OCI-LY7 (cell line): ENCODE measurements around the gene DENND6B. TPM values are rescaled to one million over a fixed set of nuclear protein-coding genes. Genes with fewer than 3 reads are reported as not detected.
A peak's percentile ranks its signal among the peaks of the same experiment; 100 is the strongest.

Source experiments
- BruUV-seq: library from RNA; stranded (reverse); fragments of 400-500 nt; replicated peaks from 2 replicates; lab custom pipeline; 2021; lab: Mats Ljungman, UMichigan
- CTCF ChIA-PET: fragments of 300-600 bp; sonication (Branson Sonifier 250); formaldehyde crosslinking; loops from one replicate; lab custom pipeline; 2022; ENCODE audit warnings: antibody characterized with exemption; ENCODE audit not compliant: unreplicated experiment; lab: Charles Lee
- POLR2A ChIA-PET: fragments of 300-600 bp; sonication (Branson Sonifier 250); formaldehyde crosslinking; loops from one replicate; lab custom pipeline; 2022; ENCODE audit warnings: antibody characterized with exemption; lab: Charles Lee
- DNase-seq: peaks from one replicate; pipeline ENCODE4 v3.0.0-alpha.2; 2015; ENCODE audit warnings: low spot score
- H2AFZ ChIP-seq: fragments of 200-600 bp; sonication (generic), shearing (Covaris generic); 2 replicates; pipeline ENCODE4 v1.6.1; 2014; ENCODE audit warnings: mild to moderate bottlenecking, antibody characterized with exemption, low read length, moderate library complexity
- H3K27ac ChIP-seq: fragments of 200-600 bp; sonication (generic); 2 replicates; pipeline ENCODE4 v1.5.1; 2014; ENCODE audit warnings: mixed run types, low read depth, mild to moderate bottlenecking, moderate library complexity, low read length, inconsistent platforms; ENCODE audit not compliant: poor library complexity, severe bottlenecking
- H3K36me3 ChIP-seq: fragments of 200-600 bp; sonication (generic); 2 replicates; pipeline ENCODE4 v1.6.1; 2014; ENCODE audit warnings: mild to moderate bottlenecking, antibody characterized with exemption, low read length, moderate library complexity, mixed read lengths; ENCODE audit not compliant: insufficient read depth
- H3K4me1 ChIP-seq: fragments of 200-600 bp; sonication (generic); 2 replicates; pipeline ENCODE4 v1.5.1; 2014; ENCODE audit warnings: mild to moderate bottlenecking, low read length; ENCODE audit not compliant: insufficient read depth, poor library complexity, severe bottlenecking
- H3K4me2 ChIP-seq: fragments of 200-600 bp; sonication (generic); 2 replicates; pipeline ENCODE4 v1.6.1; 2014; ENCODE audit warnings: mild to moderate bottlenecking, low read length
- H3K4me3 ChIP-seq: fragments of 200-600 bp; sonication (generic); 2 replicates; pipeline ENCODE4 v1.5.1; 2014; ENCODE audit warnings: mild to moderate bottlenecking, low read depth, low read length; ENCODE audit not compliant: poor library complexity, severe bottlenecking
- H3K79me2 ChIP-seq: fragments of 200-600 bp; sonication (generic); 2 replicates; pipeline ENCODE4 v1.6.1; 2016; ENCODE audit warnings: low read depth, mild to moderate bottlenecking, low read length, moderate library complexity, mixed read lengths; ENCODE audit not compliant: insufficient read depth
- H3K9me2 ChIP-seq: fragments of 200-600 bp; sonication (generic); 2 replicates; pipeline ENCODE4 v1.6.1; 2016; ENCODE audit warnings: mild to moderate bottlenecking, low read length, mixed read lengths; ENCODE audit not compliant: insufficient read depth
- H3K9me3 ChIP-seq: fragments of 200-600 bp; sonication (generic); 2 replicates; pipeline ENCODE4 v1.6.1; 2014; ENCODE audit warnings: mild to moderate bottlenecking, mixed run types, low read length, mixed read lengths
- H4K20me1 ChIP-seq: fragments of 200-600 bp; sonication (generic); 2 replicates; pipeline ENCODE4 v1.6.1; 2014; ENCODE audit warnings: mild to moderate bottlenecking, antibody characterized with exemption, low read length, moderate library complexity, mixed read lengths; ENCODE audit not compliant: insufficient read depth
- CTCF ChIP-seq: fragments of 200-600 bp; sonication (generic); conservative IDR thresholded peaks from 2 replicates; pipeline ENCODE4 v1.5.1; 2014; ENCODE audit warnings: mild to moderate bottlenecking, antibody characterized with exemption, low read length, moderate library complexity, mixed read lengths
- EZH2phosphoT487 ChIP-seq: fragments of 200-600 bp; sonication (generic); IDR thresholded peaks from 2 replicates; pipeline ENCODE4 v1.6.1; 2018; ENCODE audit warnings: low read depth, borderline replicate concordance, mild to moderate bottlenecking, mixed run types, antibody characterized with exemption, low read length, moderate library complexity, mixed read lengths
- intact Hi-C: fragments of 100-400 bp; cut with micrococcal nuclease; formaldehyde crosslinking; loops from one replicate; pipeline ENCODE4 v1.10.0; 2022; ENCODE audit not compliant: unreplicated experiment
- total RNA-seq, 2 experiments: library from RNA; depleted of rRNA in 1 of 2; stranded (reverse); fragments of >200 nt in 1 of 2; shearing (Covaris generic) in 1 of 2; gene quantifications; 2 replicates each; pipeline ENCODE4 v1.2.3, GENCODE V29; 2014 to 2022

Gene DENND6B
- total RNA-seq, 2 experiments from 2014 or later, result 31.6 to 45.0 TPM

- H3K9me2 ChIP-seq, result no peaks in the 10 kb centered on the region
- no peak overlapping the region for H3K27ac ChIP-seq
- H3K4me1 ChIP-seq, result peaks cover 76% of the 10 kb centered on the region
- no TSS peak for BruUV-seq
- no peaks in the 10 kb centered on the region for H3K36me3 ChIP-seq
- TF ChIP-seq CTCF, result no peak
- no peaks in the 10 kb centered on the region for H3K79me2 ChIP-seq
- no peak overlapping the region for H3K4me3 ChIP-seq
- ChIA-PET POLR2A (interaction anchor here (0.6 kb wide), 1 partner anchor 20 kb away, joined by 3 read pairs; no protein-coding TSS in a partner anchor), CTCF (no interaction called here)
- intact Hi-C loops, result no loop called here
- H4K20me1 ChIP-seq, result no peaks in the 10 kb centered on the region
- no peak overlapping the region for H2AFZ ChIP-seq
- no peak for DNase-seq
- H3K9me3 ChIP-seq, result no peaks in the 10 kb centered on the region
- no peak overlapping the region for H3K4me2 ChIP-seq
Observed at GRCh38 chr22:50296658-50297490, 29.9 kb downstream of the DENND6B start.

- Histone ChIP-seq H3K9me2 (no peaks in the 10 kb centered on the region), H3K4me1 (peaks cover 57% of the 10 kb centered on the region), H3K4me3 (peak overlapping the region; percentile 65), H3K9me3 (no peaks in the 10 kb centered on the region), H3K27ac (peak overlapping the region; percentile 65), H4K20me1 (no peaks in the 10 kb centered on the region), H3K36me3 (no peaks in the 10 kb centered on the region), H3K4me2 (peak overlapping the region; percentile 84), H2AFZ (peak overlapping the region; percentile 60; the same call in 1 of the 2 replicates), H3K79me2 (no peaks in the 10 kb centered on the region)
- POLR2A ChIA-PET, result interaction anchor here (1.5 kb wide), 1 partner anchor 176 kb away, joined by 3 read pairs; no protein-coding TSS in a partner anchor
- DNase-seq, result no peak
- BruUV-seq, result no TSS peak
- intact Hi-C loops, result loop anchor here (5.0 kb wide), 1 partner anchor 33 kb away; the partner anchor contains the start of gene DENND6B
- CTCF ChIA-PET, result interaction anchor here (1.3 kb wide), 1 partner anchor 22 kb away, joined by 3 read pairs; no protein-coding TSS in a partner anchor
- no peak for TF ChIP-seq EZH2phosphoT487
Observed at GRCh38 chr22:50294319-50294656, 32.5 kb downstream of the DENND6B start.

- no TSS peak for BruUV-seq
- no peaks in the 10 kb centered on the region for H3K9me3 ChIP-seq
- H3K27ac ChIP-seq, result peak overlapping the region; percentile 65
- H3K4me3 ChIP-seq, result peak overlapping the region; percentile 65
- ChIA-PET CTCF (interaction anchor here (0.6 to 1.3 kb wide), 2 partner anchors 22 to 72 kb away, joined by 3 read pairs; no protein-coding TSS in a partner anchor), POLR2A (interaction anchor here (0.5 to 1.5 kb wide), 2 partner anchors 30 to 176 kb away, joined by 3 read pairs; no protein-coding TSS in a partner anchor)
- DNase-seq, result peak; percentile 65
- H2AFZ ChIP-seq, result peak overlapping the region; percentile 60
- peaks cover 56% of the 10 kb centered on the region for H3K4me1 ChIP-seq
- no peaks in the 10 kb centered on the region for H3K79me2 ChIP-seq
- peak overlapping the region; percentile 84 for H3K4me2 ChIP-seq
- intact Hi-C loops, result loop anchor here (5.0 kb wide), 1 partner anchor 34 kb away; the partner anchor contains the start of gene DENND6B
- no peaks in the 10 kb centered on the region for H3K9me2 ChIP-seq
- H4K20me1 ChIP-seq, result no peaks in the 10 kb centered on the region
- no peaks in the 10 kb centered on the region for H3K36me3 ChIP-seq
- TF ChIP-seq CTCF, result no peak
- TF ChIP-seq EZH2phosphoT487, result no peak
Observed at GRCh38 chr22:50293441-50294318, 33.1 kb downstream of the DENND6B start.
